Effector CD4-positive, alpha-beta T cell (primary cell): ENCODE results near the gene POLR3B.

Experiments
- DNase-seq: peaks from one replicate; pipeline ENCODE4 v3.0.0-alpha.2; 2020

Gene POLR3B

GRCh38 chr12:106415134-106415533 lies 57.6 kb downstream of the POLR3B start:
- no peak for DNase-seq

GRCh38 chr12:106416273-106416672 lies 58.7 kb downstream of the POLR3B start:
- DNase-seq, result no peak

GRCh38 chr12:106417926-106418910 lies 60.7 kb downstream of the POLR3B start:
- DNase-seq, result no peak

- DNase-seq, result no peak
Measured at GRCh38 chr12:106418970-106419369, 61.4 kb downstream of the POLR3B start.

DNA sequence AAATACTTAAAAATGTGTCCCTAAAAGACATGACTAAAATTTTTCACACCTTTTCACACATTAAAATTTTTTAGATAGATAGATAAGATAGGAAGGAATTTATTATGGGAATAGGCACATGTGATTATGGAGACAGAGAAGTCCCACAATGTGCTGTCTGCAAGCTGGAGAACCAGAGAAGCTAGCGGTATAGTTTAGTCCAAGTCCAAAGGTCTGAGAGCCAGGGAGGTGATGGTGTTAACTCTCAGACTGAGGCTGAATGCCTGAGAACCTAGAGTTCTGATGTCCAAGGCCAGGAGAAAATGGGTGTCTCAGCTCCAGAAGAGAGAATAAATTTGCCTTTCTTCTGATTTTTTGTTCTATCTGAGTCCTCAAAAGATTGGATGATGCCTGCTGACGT lies 65.7 kb downstream of the POLR3B start:
- no peak for DNase-seq

- no peak for DNase-seq
Measured at GRCh38 chr12:106425061-106425702, 67.6 kb downstream of the POLR3B start.

DNA sequence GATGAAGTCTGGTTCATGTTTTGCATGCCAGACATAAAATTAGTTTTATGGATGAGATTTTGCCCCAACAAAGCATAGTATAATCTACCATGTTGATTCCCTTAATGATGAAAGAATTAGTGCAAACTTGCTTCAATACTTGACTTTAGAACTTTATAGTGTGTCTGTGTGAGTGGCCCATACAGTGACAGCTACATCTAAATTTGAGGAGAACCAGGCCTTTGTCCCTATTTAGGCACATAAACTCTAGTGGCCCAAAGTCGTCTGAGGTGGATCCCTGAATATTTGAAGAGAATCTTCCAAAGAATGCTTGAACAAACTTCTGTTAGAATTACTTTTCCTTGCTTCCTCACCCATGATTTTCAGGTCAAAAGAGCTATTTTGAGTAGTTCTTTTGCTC lies 70.4 kb downstream of the POLR3B start:
- no peak for DNase-seq

- no peak for DNase-seq
Measured at GRCh38 chr12:106428384-106428783, 70.8 kb downstream of the POLR3B start.

- no peak for DNase-seq
Measured at GRCh38 chr12:106429043-106429552, 71.5 kb downstream of the POLR3B start.

DNA sequence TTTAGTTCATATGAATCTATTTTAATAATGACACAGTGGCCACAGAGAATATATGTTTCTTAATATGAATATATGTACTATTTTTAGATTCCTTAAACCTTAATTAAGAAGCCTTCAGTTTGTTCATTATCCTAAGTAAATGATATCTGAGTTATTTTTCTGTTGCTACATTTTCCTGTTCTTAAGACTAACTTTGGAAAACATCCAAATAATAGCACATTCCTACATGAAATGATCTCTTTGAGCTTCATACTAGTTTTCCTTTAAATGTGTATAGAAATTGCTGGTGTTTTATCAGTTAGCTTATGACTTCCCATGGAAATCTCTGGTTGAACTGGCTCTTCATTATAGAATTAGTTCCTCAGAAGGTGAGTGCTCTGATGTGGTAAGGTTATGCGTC lies 72.1 kb downstream of the POLR3B start:
- no peak for DNase-seq

DNA sequence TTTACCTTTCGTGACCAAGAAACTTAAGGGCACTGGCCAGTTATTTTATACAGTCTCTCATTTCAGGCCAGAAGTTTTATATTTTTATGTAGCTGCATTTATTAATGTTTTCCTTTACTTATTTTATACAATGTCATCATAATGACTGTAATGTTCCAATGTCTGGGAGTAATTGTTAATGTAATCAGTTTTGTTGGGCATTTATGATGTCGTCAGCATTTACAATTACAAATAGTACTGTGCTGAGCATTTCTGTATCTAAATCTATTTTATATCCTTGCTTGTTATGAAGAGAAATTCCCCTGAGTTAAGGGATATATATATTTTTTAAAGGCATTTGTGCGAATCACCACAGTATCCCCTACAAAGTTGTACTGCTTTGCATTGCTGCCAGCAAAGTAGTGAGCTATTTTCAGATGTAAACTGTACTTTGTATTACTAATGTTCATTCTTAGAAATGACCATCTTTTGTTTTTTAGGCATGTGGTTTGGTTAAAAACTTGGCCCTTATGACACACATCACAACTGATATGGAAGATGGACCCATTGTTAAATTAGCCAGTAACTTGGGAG lies 74.4 kb downstream of the POLR3B start:
- DNase-seq, result no peak

DNA sequence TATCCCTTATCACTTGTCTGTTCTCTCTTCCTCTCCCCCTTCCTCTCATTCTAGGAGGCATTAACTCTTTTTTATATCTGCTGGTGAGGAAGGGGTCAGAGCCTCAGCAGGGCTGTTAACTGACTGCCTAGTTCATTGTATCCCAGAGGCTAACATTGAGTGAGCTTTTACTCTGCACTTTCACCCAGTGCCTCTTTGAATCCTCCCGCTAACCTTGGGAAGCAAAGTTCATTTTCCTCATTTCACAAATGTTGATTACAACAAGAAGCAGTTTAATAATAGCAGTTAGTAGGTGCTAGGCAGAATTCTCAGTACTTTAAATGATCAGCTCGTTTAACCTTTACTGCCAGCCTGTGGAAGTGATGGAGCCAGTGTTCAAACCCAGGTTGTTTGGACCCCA lies 75.5 kb downstream of the POLR3B start:
- no peak for DNase-seq

DNA sequence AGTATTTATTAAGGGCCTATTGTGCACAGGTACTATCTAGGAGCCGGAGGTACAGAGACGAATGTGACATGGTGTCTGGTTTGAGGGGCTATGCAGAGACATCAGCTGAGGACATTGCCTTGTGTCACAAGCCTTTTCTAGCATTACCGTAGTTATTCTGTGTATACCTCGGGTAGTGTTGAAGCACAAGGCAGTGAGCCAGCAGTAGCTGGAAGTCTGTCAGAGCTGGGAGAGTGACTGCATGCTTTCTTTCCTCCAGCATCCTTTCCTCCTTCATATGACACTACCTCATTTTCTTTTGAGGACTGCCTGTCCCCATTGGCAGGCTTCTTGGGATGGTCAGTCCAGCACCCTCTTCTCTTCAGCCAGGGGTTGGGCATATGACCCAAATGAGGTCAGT lies 77.0 kb downstream of the POLR3B start:
- DNase-seq, result no peak

- DNase-seq, result no peak
Measured at GRCh38 chr12:106436164-106436563, 78.6 kb downstream of the POLR3B start.

- no peak for DNase-seq
Measured at GRCh38 chr12:106442575-106442974, 85.0 kb downstream of the POLR3B start.

DNA sequence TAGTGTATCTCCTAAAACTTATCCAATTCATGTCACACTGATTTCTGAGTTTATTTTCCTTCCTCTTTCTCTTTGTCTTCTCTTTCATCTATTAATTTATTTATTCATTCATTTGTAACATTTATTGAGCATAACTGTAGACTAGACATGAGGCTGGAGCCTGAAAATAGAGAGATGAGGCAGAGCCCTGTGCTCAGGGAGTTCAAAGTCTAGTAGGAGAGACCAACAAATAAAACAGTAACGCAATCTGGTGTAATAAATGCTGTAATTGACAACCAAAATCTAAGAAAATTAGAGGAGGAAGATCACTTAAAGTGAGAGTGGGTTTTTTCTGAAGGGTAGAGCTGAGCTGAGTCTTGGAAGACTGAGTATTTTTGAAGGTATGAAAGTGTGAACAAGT lies 87.5 kb downstream of the POLR3B start:
- DNase-seq, result no peak

DNA sequence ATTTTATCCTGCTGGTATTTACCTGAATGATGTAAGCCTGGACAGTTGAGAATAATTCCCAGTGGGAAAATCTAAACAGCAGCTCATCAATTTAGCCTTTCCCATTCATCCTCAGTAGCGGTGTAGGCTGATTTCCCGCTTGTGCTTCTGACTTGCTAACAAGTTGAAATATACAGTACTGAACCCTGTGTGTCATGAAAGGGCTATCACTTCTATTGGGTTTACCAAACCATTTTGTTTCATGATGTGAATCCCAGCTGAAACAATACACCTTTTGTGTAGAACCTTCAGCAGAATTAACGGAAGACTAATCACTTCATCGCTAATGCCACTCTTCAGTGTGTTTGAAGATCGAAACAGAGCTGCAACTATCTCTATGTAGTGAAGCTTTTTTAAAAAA lies 88.4 kb downstream of the POLR3B start:
- no peak for DNase-seq

DNA sequence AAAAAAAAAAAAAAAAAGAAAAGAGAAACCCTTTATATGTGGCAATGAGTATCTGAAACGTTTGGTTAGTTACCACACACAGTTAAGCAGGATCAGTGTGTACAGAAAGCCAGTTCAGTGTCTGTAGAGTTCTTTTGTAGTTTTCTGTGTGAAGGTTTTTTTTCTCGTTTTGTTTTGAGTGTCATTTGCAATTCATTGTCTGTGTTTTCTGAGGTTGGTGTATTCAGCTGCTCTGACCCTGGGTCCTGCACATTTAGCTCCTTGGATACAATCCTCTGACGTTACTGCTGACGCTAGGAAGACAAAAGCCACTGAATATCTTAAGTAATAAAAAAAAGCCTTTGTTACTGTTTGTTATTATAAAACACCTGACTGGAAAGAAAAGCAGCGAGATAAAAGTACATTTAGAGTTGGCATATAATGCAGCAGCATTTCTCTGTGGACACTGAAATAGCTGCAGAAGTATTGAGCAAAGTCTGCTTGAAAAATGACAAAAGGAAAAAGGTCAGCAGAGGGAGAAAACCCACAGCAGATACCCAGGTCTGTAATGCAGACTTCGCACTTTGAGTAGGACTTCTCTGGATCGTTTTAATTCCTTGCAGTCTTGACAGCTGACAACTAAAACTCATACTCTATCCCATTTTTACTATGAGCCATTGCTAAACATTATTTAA lies 89.0 kb downstream of the POLR3B start:
- DNase-seq, result no peak

DNA sequence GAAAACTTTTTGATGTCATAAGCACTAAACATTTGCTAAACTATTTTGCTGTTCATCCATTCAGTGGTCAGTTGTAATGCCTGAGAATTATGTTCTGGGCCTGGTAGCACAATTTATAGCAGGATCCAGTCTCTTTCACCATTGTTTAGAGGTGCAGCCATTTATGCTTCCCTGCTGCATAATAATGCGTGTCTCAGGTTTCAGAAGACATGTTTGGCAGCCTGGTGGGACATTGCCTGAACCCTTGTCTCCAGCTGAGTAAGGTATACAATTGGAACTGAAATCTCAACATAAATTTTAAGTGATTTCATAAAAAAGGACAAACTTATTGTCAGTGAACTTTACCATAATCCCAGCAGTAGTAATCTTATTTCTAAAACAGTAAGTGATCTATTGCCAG lies 94.8 kb downstream of the POLR3B start:
- DNase-seq, result no peak

GRCh38 chr12:106455111-106455510 lies 97.6 kb downstream of the POLR3B start:
- no peak for DNase-seq

- DNase-seq, result no peak
Measured at GRCh38 chr12:106459124-106459523, 101.6 kb downstream of the POLR3B start.

GRCh38 chr12:106459534-106459933 lies 102.0 kb downstream of the POLR3B start:
- no peak for DNase-seq

DNA sequence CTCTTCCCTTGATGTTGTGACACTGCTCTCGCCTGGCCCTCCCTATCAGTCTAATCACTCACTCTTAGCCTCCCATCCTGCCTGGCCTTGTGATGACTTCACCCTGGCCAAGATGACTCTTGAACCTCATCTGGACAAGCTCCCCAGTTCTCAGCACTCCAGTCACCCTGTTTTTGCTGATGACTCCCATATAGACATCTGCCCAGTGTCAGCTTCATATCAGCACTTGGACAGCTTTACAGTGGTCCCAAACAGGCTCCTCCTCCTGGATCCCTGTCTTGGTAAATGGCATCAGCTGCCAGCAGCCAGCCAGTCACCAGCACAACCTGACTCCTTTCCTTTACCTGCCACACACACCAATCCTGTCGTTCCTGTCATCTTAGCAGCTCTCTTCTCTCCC lies 104.2 kb downstream of the POLR3B start:
- no peak for DNase-seq
